Mucosa of rectum (tissue), 2 donors: Measurements from ENCODE around the gene IL16.

Source experiments
- H3K27ac ChIP-seq, 2 donors: one replicate each; pipeline ENCODE4 v1.7.0; 2013; ENCODE audit warnings: inconsistent platforms in 2 of 2, low read depth in 2 of 2, low read length in 2 of 2
- H3K27me3 ChIP-seq, 2 donors: one replicate each; pipeline ENCODE4 v1.7.0; 2013; ENCODE audit warnings: low read length in 2 of 2; ENCODE audit not compliant: control insufficient read depth in 2 of 2, insufficient read depth in 2 of 2
- H3K36me3 ChIP-seq, 2 donors: one replicate each; pipeline ENCODE4 v1.7.0; 2013; ENCODE audit warnings: low read length in 2 of 2; ENCODE audit not compliant: control insufficient read depth in 2 of 2, insufficient read depth in 2 of 2
- H3K4me1 ChIP-seq, 2 donors: one replicate each; pipeline ENCODE4 v1.7.0; 2013; ENCODE audit warnings: low read length in 2 of 2, mild to moderate bottlenecking in 1 of 2; ENCODE audit not compliant: control insufficient read depth in 2 of 2, insufficient read depth in 2 of 2
- H3K4me3 ChIP-seq, 2 donors: one replicate each; pipeline ENCODE4 v1.7.0; 2013; ENCODE audit warnings: low read length in 2 of 2
- H3K9ac ChIP-seq, 2 donors: one replicate each; pipeline ENCODE4 v1.7.0; 2013; ENCODE audit warnings: low read length in 2 of 2, low read depth in 1 of 2, mild to moderate bottlenecking in 1 of 2
- H3K9me3 ChIP-seq, 2 donors: one replicate each; pipeline ENCODE4 v1.7.0; 2013; ENCODE audit warnings: low read length in 2 of 2; ENCODE audit not compliant: control insufficient read depth in 2 of 2
- donor health status: healthy.
- donor health status: Normal muscosa, but diverticular disease.

The IL16 gene

GRCh38 chr15:81254277-81254915, 57.7 kb downstream of the IL16 start:
- Histone ChIP-seq H3K4me1 (no peaks in the 10 kb centered on the region), H3K27ac (no peak overlapping the region), H3K9ac (no peak overlapping the region), H3K27me3 (peaks cover 3 to 7% of the 10 kb centered on the region in 2 donors), H3K36me3 (no peaks in the 10 kb centered on the region), H3K4me3 (no peak overlapping the region), H3K9me3 (no peaks in the 10 kb centered on the region)

GRCh38 chr15:81254916-81255290, 58.2 kb downstream of the IL16 start:
- Histone ChIP-seq H3K27me3 (peaks cover 3 to 7% of the 10 kb centered on the region in 2 donors), H3K9ac (no peak overlapping the region), H3K4me3 (no peak overlapping the region), H3K4me1 (no peaks in the 10 kb centered on the region), H3K36me3 (no peaks in the 10 kb centered on the region), H3K9me3 (no peaks in the 10 kb centered on the region), H3K27ac (no peak overlapping the region)

DNA sequence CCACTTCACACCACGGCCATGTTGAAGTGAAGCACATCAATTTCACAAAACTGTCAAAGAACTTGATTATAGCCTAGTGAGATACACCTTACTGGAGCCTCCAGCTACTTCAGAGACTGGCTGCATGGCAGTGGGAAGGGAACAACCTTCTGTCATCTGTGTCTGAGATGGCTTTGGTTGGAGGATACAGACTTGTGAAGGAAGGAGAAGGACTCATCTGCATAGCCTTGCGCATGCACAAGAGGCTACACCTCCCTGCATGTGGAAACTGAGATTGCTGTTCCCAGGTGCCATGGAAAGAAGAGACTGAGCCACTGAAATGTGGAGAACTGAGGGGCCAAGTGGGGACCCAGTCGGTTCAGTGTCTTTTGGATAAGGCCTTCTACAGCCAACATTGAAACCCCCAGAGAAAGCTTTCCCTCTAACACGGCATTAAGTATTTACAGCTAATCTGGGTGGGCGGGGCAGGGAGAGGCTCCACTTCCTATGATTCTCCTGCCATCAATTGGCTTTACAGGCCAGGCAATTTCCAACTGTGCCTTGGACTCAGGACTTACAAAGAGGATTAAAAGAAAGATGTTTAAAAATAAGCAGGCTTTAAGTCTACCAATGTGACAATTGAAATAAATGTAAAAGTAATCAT, 58.8 kb downstream of the IL16 start:
- H3K4me1 ChIP-seq, result no peaks in the 10 kb centered on the region
- no peak overlapping the region for H3K27ac ChIP-seq
- no peak overlapping the region for H3K9ac ChIP-seq
- peaks cover 3 to 7% of the 10 kb centered on the region in 2 donors for H3K27me3 ChIP-seq
- no peaks in the 10 kb centered on the region for H3K9me3 ChIP-seq
- no peaks in the 10 kb centered on the region for H3K36me3 ChIP-seq
- no peak overlapping the region for H3K4me3 ChIP-seq

DNA sequence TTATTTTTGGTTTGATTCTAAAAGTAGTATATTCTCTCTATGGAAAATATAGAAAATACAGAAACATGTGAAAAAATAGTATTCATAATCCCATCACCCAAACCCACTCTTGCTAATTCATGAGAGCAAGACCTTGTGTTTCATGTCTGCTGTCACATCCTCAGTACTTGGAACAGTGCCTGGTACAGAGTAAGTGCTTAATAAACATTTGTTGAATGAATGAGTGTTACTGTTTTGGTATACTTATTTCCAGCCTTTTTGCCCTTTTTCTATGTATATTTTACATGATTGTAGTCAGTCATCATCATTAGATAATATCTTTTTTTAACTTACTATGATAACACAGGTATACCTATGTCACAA, 59.3 kb downstream of the IL16 start:
- peaks cover 3 to 7% of the 10 kb centered on the region in 2 donors for H3K27me3 ChIP-seq
- H3K9ac ChIP-seq, result no peak overlapping the region
- no peaks in the 10 kb centered on the region for H3K9me3 ChIP-seq
- H3K4me1 ChIP-seq, result no peaks in the 10 kb centered on the region
- no peaks in the 10 kb centered on the region for H3K36me3 ChIP-seq
- no peak overlapping the region for H3K4me3 ChIP-seq
- no peak overlapping the region for H3K27ac ChIP-seq

DNA sequence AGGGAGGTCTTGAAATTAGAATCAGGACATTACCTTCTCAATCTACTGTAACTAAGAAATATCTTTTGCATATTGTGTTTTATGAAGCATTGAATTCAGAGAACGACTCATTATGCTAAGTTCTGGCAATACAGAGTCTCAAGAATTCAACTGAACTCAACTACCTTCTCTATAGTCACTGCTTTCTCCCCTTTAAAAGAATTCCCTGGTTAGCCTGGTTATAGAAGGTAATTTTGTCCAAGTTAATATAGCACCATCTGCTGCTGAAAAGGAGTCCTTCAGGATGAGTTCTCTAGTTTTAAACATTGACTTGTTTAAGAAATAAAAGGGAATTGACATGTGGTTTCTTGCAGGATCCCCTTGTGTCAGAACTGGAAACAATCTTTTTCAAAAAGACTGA, 60.2 kb downstream of the IL16 start:
- H3K9ac ChIP-seq, result no peak overlapping the region
- peaks cover 5 to 7% of the 10 kb centered on the region in 2 donors for H3K27me3 ChIP-seq
- no peaks in the 10 kb centered on the region for H3K9me3 ChIP-seq
- no peak overlapping the region for H3K4me3 ChIP-seq
- no peaks in the 10 kb centered on the region for H3K36me3 ChIP-seq
- H3K4me1 ChIP-seq, result no peaks in the 10 kb centered on the region
- H3K27ac ChIP-seq, result no peak overlapping the region

DNA sequence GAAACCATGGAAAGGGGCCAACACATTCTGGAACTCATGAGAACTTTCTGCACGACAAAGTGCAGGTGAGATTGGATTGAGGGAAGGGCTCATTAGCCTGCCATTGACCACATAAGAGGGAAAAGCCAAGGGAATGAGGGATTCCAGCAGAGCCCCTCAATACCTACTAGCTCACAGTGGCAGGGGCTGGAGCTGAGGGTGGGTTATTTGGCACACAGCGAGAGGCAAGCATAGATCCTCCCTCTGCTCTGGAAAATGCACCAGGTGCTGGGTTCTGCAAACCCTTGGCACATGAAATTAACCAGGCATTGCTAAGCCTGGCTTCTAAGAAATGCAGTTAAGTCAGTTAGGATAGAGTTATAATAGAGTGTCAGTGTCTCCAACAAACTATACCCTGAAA, 60.8 kb downstream of the IL16 start:
- no peaks in the 10 kb centered on the region for H3K36me3 ChIP-seq
- no peaks in the 10 kb centered on the region for H3K4me1 ChIP-seq
- H3K4me3 ChIP-seq, result no peak overlapping the region
- H3K27ac ChIP-seq, result no peak overlapping the region
- no peaks in the 10 kb centered on the region for H3K9me3 ChIP-seq
- H3K9ac ChIP-seq, result no peak overlapping the region
- H3K27me3 ChIP-seq, result peaks cover 5 to 7% of the 10 kb centered on the region in 2 donors

- Histone ChIP-seq H3K9ac (no peak overlapping the region), H3K4me1 (no peaks in the 10 kb centered on the region), H3K9me3 (no peaks in the 10 kb centered on the region), H3K36me3 (no peaks in the 10 kb centered on the region), H3K27me3 (peaks cover 5 to 7% of the 10 kb centered on the region in 2 donors), H3K27ac (no peak overlapping the region), H3K4me3 (no peak overlapping the region)
Measured at GRCh38 chr15:81258455-81258854, 61.8 kb downstream of the IL16 start.

DNA sequence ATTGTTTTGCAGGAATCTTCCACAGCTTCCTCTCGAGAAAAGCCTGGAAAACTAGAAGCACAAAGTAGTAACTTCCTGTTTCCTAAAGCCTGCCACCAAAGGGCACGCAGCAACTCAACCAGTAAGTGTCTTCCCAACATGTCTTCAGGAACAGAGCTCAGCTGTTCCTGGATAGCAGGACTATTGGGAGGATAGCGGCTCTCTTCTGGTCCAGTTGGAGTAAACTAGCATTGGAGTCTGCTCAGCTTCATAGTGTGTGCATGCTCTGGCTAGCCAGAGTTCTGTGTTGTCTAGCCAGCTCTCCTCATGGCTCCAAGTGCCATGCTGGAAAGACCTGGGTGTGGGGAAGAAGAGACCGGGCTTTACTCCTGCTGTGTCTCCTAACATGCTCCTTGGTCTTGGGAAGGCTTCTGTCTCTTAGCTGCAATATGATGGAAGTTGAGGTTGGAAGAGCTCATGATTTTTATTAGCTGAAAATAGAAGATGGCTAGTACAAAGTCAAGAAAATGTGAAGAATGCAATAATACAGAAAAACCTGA, 63.1 kb downstream of the IL16 start:
- Histone ChIP-seq H3K27ac (no peak overlapping the region), H3K36me3 (no peaks in the 10 kb centered on the region), H3K27me3 (peaks cover 3 to 5% of the 10 kb centered on the region in 2 donors), H3K4me3 (no peak overlapping the region), H3K9me3 (no peaks in the 10 kb centered on the region), H3K4me1 (no peaks in the 10 kb centered on the region), H3K9ac (no peak overlapping the region)

GRCh38 chr15:81261172-81261811, 64.6 kb downstream of the IL16 start:
- peaks cover 0 to 2% of the 10 kb centered on the region in 2 donors for H3K27me3 ChIP-seq
- H3K9me3 ChIP-seq, result no peaks in the 10 kb centered on the region
- H3K36me3 ChIP-seq, result no peaks in the 10 kb centered on the region
- H3K9ac ChIP-seq, result no peak overlapping the region
- no peak overlapping the region for H3K27ac ChIP-seq
- H3K4me1 ChIP-seq, result peaks cover 6 to 9% of the 10 kb centered on the region in 2 donors
- no peak overlapping the region for H3K4me3 ChIP-seq

GRCh38 chr15:81263477-81263876, 66.8 kb downstream of the IL16 start:
- no peak overlapping the region for H3K27ac ChIP-seq
- H3K9me3 ChIP-seq, result no peaks in the 10 kb centered on the region
- H3K4me3 ChIP-seq, result no peak overlapping the region
- no peaks in the 10 kb centered on the region for H3K36me3 ChIP-seq
- peaks cover 0 to 2% of the 10 kb centered on the region in 2 donors for H3K27me3 ChIP-seq
- no peak overlapping the region for H3K9ac ChIP-seq
- peaks cover 7 to 9% of the 10 kb centered on the region in 2 donors for H3K4me1 ChIP-seq
